GM19395 (cell line): ENCODE data around the gene ARRB2.

Experiments used
- ATAC-seq: cut with Tn5 transposase; IDR thresholded peaks from one replicate; pipeline ENCODE4 v1.9.1; 2021; ENCODE audit warnings: mild to moderate bottlenecking, moderate library complexity; ENCODE audit not compliant: unreplicated experiment

Gene ARRB2

DNA sequence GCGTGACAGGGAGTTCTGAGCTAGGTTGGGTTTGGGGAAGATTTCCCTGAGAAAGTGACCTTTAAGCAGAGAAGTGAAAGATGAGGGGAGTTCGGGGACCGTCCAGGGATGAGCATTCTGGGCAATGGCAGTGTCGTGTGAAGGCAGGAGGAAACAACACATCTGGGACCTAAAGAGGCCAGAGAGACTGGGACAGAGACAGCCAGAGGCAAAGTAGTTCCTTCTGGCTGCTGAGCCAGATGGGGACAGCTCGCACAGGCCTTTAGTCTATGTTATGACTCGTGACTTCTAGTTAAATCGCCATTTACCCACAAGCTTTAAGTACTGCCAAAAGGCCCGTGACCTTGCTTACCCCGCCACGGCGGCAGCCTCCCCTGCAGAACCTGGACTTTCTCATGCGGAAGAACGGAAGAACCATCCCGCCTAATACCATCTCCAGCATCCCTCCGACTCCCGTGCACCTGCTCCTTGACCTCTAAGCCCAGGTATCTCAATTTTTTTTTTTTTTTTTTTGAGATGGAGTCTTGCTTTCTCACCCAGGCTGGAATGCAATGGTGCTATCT, 12.3 kb downstream of the ARRB2 start:
- ATAC-seq: no peak

DNA sequence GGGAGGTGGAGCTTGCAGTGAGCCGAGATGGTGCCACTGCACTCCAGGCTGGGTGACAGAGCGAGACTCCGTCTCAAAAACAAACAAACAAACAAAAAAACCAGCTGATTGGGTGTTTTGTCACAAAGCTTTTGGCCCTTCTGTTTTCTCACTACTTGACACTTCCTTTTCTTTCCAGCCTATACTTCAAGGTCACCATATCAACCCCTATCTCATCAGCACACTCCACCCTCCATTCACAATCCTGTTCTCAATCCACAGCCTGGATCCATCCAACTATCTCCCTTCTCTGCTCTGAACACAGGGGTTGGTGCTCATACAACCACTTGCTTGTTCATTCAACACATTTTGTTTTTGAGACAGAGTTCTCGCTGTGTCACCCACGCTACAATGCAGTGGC, 14.2 kb downstream of the ARRB2 start:
- ATAC-seq: no peak

DNA sequence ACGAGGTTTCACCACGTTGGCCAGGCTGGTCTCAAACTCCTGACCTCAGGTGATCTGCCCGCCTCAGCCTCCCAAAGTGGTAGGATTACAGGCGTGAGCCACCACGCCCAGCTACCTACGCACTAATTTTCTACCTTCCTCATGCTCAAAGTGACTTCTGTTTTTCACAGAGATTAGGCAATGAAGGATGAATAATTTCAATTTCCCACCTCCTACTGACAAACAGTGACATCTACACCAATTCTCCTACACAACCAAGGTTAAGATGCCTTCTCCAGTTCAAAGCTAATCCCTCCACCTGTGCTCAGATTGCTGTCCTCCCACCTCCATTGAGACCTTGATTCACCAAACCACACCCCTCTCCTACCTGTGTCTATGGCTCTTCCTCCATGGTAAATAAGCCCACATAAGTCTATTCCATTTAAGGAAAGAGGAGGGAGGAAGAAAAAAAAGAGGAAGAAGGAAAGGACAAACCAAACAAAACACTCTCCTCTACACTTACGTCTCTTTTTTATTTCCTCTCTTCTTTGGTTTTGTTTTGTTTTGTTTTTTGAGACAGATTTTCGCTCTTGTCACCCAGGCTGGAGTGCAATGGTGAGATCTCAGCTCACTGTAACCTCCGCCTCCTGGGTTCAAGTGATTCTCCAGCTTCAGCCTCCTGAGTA, 15.3 kb downstream of the ARRB2 start:
- ATAC-seq: no peak

DNA sequence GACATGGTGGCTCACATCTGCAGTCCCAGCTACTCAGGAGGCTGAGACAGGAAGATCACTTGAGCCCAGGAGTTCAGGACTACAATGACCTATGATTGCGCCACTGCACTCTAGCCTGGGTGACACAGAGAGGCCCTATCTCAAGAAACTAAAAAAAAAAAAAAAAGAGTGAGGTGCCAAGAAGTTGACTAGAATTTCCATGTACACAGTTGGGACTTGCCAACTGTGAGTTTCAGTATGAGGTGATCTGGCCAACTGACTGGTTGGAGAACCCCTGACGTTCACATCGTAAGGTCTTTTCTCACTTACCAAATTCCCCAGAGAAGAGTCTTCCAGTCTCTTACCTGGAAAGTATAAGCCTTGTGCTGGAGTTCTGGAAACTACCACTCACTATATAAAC, 17.7 kb downstream of the ARRB2 start:
- ATAC-seq: no peak

DNA sequence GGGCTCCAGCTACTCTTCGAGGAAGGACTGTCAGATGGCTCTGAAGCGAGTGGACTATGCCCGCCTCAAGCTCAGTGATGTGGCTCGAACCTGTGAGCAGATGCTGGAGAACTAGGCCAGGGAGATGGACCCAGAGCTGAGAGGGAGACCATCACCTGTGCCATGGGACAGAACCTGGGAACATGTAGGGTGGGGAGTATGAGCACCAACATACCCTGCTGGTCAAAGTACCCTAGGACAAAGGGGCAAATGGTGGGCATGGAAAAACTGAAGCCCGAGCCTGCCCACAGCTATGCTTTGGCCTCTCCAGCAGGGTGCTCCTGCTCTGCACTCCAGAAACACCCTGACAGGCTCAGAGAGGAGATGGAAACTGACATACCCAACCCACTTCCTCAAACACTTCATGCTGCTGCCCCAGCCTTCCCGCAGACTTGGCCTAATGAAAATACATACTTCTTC, 22.7 kb downstream of the ARRB2 start:
- ATAC-seq: no peak

DNA sequence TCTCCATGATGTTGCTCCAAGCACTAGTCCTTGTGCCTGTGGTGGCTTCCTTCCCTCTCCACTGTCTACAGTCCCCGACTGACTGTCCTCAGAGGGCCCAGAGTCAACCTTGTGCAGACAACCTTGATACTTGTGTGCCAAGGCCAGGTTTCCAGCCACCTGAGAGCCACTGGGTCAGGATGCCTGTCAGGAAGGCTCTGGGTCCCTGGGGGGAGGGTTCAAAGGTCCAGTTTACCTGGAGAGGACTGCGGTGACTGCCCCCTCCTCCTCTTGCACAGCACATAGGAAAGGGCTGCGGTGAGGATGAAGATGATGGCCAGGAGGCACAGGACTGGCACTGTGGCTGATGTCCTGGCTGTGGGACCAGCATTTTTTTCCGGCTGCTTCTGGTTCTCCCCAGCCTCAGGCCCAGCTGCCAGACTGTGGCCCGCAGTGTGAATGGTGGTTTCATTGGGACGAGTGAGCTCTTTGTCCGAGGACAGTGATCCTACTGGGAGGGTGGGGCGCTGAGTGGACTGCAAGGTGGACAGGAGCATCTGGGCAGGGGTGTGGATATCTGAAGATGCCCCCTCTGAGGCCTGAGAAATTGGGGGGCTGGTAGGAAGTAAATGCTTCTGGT, 24.5 kb downstream of the ARRB2 start:
- ATAC-seq: no peak

DNA sequence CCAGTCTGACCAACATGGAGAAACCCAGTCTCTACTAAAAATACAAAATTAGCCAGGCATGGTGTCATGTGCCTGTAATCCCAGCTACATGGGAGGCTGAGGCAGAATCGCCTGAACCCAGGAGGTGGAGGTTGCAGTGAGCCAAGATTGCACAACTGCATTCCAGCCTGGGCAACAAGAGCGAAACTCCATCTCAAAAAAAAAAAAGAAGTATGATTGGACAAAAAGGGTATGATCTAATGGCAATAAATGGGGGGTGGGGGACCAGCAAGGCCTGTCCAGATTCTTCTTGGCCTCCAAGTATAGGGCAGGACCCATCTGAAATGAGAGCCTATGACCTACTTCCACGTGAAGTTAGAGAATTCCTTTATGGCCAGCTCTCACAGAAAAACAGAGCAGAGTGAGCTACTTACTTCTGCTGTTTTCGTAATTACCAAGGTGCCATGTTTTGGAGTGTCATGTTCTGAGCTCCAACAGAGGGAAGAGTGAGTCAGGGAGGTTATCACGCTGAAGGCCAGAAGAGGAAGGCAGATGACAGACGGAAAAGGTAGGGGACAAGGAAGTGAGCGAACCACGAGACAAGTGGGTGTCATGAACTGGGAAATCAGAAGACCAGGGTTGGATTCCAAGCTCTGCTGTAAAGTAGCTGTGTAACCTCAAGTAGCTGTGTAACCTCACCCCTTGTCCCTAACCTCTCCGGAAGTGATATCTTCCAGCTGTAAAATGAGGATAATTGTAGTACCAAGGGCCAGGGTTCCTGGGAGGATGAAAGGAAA, 25.6 kb downstream of the ARRB2 start:
- ATAC-seq: no peak

DNA sequence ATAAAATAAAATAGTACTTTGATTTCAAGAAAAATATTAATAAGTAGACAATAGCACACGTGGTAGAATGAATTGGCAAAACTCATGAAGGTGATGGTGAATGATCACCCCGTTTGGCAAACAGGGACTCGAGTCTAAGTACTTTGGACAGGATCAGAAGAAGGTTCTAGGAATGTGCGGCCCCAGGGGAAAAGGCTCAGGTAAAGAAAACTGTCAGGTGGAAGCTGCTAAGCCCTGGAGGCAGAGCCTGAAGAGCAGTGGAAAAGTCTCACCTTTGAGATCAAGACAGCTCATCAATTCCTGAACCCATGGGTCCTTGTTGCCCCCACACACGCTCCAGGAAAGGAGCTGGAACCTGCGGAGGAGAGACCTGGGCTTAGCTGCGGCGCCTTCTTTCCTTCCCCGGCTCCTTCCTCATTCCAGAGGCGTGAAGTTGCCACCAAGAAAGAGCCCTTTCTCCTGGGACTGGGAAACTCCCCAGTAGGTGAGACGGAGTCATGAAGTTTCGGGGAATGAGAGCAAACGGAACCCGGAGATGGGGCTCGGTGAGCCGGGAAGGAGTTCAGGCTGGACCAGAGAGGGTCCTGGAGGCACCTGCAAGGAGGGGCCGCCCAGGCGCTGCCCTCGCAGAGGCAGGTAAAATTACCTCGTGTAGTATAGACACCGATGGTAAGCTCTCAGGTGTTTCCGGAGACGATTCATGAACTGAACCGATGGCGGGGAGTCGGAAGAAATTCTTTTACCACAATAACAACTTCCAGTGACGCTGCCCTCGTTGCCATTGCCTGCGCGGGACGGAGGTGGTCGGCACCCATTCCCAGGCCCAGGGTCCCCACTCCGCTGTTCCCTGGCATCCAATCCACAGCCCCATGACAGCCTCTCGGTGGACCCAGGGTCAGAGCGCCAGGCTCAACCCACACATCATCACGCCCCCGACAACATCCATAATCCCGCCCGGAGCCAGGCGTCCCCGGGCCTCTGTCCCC, 28.0 kb downstream of the ARRB2 start:
- ATAC-seq: no peak

DNA sequence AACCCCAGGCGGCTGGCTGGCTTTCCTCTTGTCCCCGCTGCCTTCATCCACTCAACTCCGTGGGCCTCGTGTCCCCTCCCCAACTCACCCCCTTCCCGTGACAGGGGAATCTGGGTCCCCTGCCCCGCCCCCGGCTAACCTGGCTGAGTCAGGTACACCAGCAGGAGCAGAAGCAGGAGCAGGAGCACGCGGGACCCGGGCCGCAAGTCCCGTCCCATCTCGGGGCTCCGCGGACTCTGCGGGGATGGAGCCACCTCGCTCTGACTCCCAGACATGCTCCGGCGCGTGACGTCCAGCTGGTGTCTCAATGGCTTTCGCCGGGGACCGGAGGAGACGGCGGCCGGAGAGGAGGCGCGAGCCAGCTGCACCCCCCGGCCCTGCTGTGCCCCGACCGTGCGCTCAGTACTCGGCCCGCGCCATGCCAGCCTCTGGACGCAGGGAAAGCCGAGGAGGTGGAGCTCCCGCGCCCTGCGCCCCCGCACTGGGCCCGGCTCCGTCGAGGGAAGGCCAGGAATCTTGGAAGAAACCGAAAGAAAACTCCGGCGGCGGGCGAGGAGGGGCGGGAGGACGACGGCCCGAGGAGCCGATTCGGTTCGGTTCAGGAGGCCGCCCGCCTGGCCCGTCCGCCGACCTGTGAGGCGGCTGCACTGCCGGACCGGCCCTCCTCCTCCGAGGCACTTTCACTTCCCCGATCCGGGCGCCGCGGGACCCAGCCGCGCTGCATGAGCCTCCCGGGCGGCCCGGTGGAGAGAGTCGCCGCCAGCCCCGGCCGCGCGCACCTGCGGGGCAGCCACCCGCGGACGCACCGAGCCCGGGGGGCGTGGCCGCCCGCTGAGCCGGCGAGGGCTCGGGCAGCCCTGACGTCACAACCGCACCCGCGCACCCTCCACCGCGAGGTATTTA, 28.9 kb downstream of the ARRB2 start, which contains the start of the genes CXCL16 and ZMYND15:
TSS of gene CXCL16 (minus strand) at position 807 of the 903 bp plus-strand sequence. CDS start at position 218, 589 bp downstream.
TSS of gene ZMYND15 (plus strand) at position 712 of the 903 bp plus-strand sequence. CDS start 716 bp downstream, outside the sequence.
- ATAC-seq: no peak

DNA sequence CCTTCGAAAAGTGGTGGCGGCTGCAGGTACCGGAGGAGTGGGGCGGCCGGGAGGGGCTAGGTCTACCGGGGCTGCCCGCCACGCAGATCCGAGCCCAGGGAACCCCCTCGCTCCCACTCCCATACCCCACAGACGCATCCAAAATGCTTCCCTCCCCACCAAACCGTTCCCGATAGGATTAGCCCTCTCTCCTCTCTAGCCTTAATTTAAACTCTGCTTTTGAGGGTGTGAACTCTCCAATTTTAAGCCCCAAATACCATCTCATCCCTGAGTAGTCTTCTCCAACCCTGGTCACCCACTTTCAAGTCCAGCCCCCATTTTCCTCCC, 29.6 kb downstream of the ARRB2 start:
- no peak for ATAC-seq

DNA sequence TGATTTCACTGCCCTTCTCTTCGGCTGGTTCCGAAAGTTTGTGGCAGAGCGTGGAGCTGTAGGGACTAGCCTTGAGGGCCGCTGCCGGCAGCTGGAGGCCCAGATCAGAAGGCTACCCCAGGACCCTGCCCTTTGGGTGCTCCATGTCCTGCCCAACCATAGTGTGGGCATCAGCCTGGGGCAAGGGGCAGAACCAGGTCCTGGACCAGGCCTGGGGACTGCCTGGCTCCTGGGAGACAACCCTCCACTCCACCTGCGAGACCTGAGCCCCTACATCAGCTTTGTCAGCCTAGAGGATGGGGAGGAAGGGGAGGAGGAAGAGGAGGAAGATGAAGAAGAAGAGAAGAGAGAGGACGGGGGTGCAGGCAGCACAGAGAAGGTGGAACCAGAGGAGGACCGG, 30.2 kb downstream of the ARRB2 start:
- ATAC-seq: no peak

DNA sequence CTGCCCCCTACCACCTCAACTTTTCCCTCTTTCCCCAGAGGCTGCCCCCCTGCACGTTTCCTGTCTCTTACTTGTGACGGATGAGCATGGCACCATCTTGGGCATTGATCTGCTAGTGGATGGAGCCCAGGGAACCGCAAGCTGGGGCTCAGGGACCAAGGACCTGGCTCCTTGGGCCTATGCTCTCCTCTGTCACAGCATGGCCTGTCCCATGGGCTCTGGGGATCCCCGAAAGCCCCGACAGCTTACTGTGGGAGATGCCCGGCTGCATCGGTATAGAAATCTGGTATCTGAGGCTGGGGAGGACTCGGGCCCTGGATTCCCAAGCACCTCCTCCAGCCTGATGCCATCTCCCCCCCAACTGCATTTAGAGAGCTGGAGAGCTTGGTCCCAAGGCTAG, 31.1 kb downstream of the ARRB2 start:
- no peak for ATAC-seq

DNA sequence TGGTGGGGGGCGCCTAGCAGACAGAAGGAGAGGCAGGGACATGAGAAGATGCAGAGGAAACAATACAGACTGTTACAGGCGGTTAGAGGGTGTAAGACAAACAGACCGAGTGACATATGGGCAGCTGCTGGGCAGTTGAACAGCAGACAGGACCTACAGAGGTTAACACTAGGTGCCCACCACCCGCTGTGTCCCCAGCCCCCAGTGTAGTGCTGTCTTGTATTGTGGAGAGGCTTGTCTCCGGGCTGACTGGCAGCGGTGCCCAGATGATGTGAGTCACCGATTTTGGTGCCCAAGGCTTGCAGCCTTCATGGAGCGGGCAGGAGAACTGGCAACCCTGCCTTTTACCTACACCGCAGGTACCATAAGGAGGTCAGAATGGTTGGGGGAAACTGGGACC, 31.7 kb downstream of the ARRB2 start:
- no peak for ATAC-seq

DNA sequence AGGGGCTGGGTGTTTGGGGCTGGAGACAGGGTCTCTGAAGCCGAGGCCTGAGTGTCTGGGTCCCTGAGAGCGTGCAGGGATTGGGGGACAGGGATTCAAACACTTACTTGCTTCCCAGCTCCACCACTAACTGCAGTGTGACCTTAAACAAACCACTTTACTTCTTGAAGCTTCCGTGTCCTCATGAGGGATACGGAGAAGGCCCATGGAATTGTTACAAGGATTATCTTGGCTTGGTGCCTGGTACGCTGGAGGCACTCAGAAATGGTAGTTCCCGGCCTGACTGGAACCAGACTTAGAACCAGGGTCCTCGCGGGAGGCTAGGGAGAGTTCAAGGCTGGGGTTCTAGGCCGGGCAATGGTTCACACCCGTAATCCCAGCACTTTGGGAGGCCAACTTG, 32.2 kb downstream of the ARRB2 start:
- ATAC-seq: no peak

DNA sequence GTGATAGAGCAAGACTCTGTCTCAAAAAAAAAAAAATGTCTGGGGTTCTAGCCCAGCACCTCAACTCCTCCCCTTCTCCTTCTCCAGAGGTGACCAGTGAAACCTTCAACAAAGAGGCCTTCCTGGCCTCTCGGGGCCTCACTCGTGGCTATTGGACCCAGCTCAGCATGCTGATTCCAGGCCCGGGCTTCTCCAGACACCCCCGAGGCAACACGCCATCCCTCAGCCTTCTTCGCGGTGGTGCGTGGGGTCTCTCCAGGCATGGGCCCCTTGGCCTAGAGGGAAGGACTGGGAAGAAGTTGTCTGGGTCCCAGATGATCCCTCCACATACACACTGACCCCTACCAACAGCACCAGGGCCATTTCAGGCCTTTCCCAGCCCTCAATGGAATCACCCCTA, 32.8 kb downstream of the ARRB2 start:
- ATAC-seq: no peak

DNA sequence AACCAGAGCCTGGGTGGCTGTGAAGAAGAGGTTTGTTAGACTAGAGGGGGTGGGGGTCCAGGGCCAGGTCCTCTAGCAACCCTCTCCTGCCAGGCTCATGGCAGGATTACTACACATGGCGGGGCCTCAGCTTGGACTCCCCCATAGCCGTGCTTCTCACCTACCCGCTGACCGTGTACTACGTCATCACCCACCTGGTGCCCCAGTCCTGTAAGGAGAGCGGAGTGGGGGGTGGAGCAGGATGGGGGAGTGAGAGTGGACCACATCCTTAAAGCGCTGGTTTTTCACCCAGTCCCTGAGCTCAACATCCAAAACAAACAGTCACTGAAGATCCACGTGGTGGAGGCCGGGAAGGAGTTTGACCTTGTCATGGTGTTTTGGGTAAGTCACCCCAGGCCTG, 33.5 kb downstream of the ARRB2 start:
- ATAC-seq: no peak

DNA sequence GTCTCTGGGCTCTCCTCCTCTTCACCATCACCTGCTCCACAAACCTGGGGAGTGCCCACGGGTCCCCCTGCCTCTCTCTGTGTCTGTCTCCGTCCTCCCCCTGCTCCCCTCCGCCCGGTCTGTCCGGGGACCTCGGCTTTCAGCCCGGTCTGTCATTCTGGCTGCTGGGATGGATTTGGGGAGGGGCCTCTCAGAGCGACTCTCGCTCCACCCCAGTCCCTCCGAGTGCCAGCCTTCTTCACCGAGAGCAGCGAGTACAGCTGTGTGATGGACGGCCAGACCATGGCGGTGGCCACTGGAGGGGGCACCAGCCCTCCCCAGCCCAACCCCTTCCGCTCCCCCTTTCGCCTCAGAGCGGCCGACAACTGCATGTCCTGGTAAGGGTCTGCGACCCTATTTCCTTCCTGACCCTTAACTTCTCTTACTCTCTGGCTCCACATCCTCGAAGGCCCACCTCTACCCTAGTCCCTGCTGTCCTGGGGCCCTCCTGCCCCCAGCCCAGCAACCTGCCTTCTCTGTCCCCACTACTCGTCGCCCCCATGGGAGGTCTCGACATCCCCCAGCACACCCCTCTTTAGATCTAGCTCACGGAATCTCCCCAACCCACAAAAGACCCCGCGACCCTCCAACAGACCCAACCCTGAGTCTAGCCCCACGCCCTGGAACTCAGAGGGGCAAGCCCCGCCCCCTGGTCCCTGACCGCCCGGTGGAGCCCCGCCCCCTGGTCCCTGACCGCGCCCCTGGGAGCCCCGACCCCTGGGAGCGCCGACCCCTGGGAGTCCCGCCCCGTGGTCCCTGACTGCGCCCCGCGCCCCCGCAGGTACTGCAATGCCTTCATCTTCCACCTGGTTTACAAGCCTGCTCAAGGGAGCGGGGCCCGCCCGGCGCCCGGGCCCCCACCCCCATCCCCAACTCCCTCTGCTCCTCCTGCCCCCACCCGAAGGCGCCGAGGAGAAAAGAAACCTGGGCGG, 34.9 kb downstream of the ARRB2 start:
- no peak for ATAC-seq

DNA sequence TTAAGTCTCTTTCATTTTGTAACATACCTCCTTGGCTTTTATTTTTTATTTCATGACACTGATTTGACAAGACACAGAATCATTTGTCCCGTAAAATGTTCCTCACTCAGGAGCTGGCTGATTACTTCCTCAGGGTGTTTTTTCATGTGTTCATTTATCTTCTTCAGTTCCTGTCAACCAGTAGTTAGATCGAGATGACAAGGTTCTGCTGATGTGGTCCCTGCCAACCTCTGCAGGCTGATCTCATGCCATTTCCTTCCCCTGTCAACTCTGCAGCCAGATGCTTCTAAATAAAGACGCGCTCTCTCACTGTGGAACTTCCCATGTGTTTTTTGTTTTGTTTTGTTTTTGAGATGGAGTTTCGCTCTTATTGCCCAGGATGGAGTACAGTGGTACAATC, 37.4 kb downstream of the ARRB2 start:
- no peak for ATAC-seq
